Panc1 (cell line): ENCODE data around the gene ALS2CL. TPM values are rescaled to one million over a fixed set of nuclear protein-coding genes. Genes with fewer than 3 reads are reported as not detected.

ENCODE experiments used
- ATAC-seq: fragments of 200-7000 bp; cut with Tn5 transposase; 2 replicates; pipeline ENCODE4 v1.9.1; 2020; ENCODE audit warnings: mild to moderate bottlenecking, moderate library complexity
- BruUV-seq: library from RNA; stranded (reverse); fragments of 400-500 nt; replicated peaks from 2 replicates; lab custom pipeline; 2021; lab: Mats Ljungman, UMichigan
- CTCF ChIA-PET: fragments of 300-600 bp; sonication (Branson Sonifier 250); formaldehyde crosslinking; loops from one replicate; lab custom pipeline; 2022; ENCODE audit warnings: antibody characterized with exemption; lab: Charles Lee
- POLR2A ChIA-PET: fragments of 300-600 bp; sonication (Branson Sonifier 250); formaldehyde crosslinking; loops from one replicate; lab custom pipeline; 2022; ENCODE audit warnings: antibody characterized with exemption; lab: Charles Lee
- DNase-seq: peaks from one replicate; pipeline ENCODE4 v3.0.0-alpha.2; 2010; ENCODE audit warnings: low read depth, low spot score
- H3K27ac ChIP-seq: 2 replicates; pipeline ENCODE4 v1.5.1; 2011; ENCODE audit warnings: mild to moderate bottlenecking, low read length, inconsistent platforms
- H3K27me3 ChIP-seq: fragments of 200-500 bp; sonication (Bioruptor generic); 2 replicates; pipeline ENCODE4 v1.6.0; 2014; ENCODE audit warnings: low read length, inconsistent platforms; ENCODE audit not compliant: control insufficient read depth, insufficient read depth
- H3K36me3 ChIP-seq: fragments of 200-500 bp; sonication (Bioruptor generic); 2 replicates; pipeline ENCODE4 v1.5.1; 2014; ENCODE audit warnings: inconsistent platforms, mild to moderate bottlenecking, low read length, moderate library complexity; ENCODE audit not compliant: control insufficient read depth, insufficient read depth
- H3K4me1 ChIP-seq: 2 replicates; pipeline ENCODE4 v1.5.1; 2011; ENCODE audit warnings: inconsistent platforms, mild to moderate bottlenecking, low read length, moderate library complexity; ENCODE audit not compliant: control insufficient read depth, insufficient read depth
- H3K4me3 ChIP-seq, 2 experiments: 2 replicates each; pipeline ENCODE4 v1.5.1; 2011 to 2012; ENCODE audit warnings: low read depth in 2 of 2, low read length in 2 of 2, mild to moderate bottlenecking in 2 of 2, inconsistent platforms in 1 of 2, moderate library complexity in 1 of 2
- H3K9me3 ChIP-seq: fragments of 200-500 bp; sonication (Bioruptor generic); 2 replicates; pipeline ENCODE4 v1.5.1; 2014; ENCODE audit warnings: low read depth, mild to moderate bottlenecking, inconsistent platforms, low read length, moderate library complexity; ENCODE audit not compliant: control insufficient read depth, insufficient read depth
- CTCF ChIP-seq: fragments of 450-650 bp; IDR thresholded peaks from 2 replicates; pipeline ENCODE4 v1.5.1; 2017; ENCODE audit warnings: mild to moderate bottlenecking
- POLR2AphosphoS5 ChIP-seq: IDR thresholded peaks from 2 replicates; pipeline ENCODE4 v1.6.1; 2012; ENCODE audit warnings: mild to moderate bottlenecking, low read depth, low read length, moderate library complexity
- REST ChIP-seq, 2 experiments: IDR thresholded peaks; 2 replicates each; pipeline ENCODE4 v1.6.1; 2011 to 2012; ENCODE audit warnings: low read depth in 2 of 2, control low read depth in 1 of 2, low read length in 1 of 2, mild to moderate bottlenecking in 1 of 2, moderate library complexity in 1 of 2; ENCODE audit not compliant: insufficient read depth in 1 of 2
- SIN3A ChIP-seq: IDR thresholded peaks from 2 replicates; pipeline ENCODE4 v1.6.1; 2012; ENCODE audit warnings: low read depth, mild to moderate bottlenecking, low read length, moderate library complexity, borderline replicate concordance; ENCODE audit not compliant: insufficient read depth
- TCF7L2 ChIP-seq: IDR thresholded peaks from 2 replicates; pipeline ENCODE4 v1.6.1; 2011; ENCODE audit warnings: mild to moderate bottlenecking, low read depth, low read length, inconsistent platforms
- in situ Hi-C: cut with HindIII; loops from 2 replicates; pipeline ENCODE4 v1.10.0; 2016; ENCODE audit warnings: low sequenced_read_pairs, low pct_unique_long_range_greater_than_20kb
- intact Hi-C: fragments of 100-400 bp; cut with micrococcal nuclease; formaldehyde crosslinking; loops from one replicate; pipeline ENCODE4 v1.10.0; 2022; ENCODE audit not compliant: unreplicated experiment
- total RNA-seq: library from RNA; stranded (reverse); gene quantifications from one replicate; pipeline ENCODE4 v1.2.1, GENCODE V29; 2021; ENCODE audit not compliant: unreplicated experiment

The ALS2CL gene
- total RNA-seq, 1 experiment from 2014 or later = 2.7 TPM

- no peak overlapping the region for H3K27ac ChIP-seq
- H3K36me3 ChIP-seq = no peaks in the 10 kb centered on the region
- no peak for ATAC-seq
- TF ChIP-seq CTCF (no peak), TCF7L2 (no peak), POLR2AphosphoS5 (no peak), REST (IDR thresholded peaks at IDR 0.05; ENCODE audit: insufficient read depth in 1 of 2, low read depth in 2 of 2, low read length in 1 of 2) (no peak), SIN3A (no peak)
- H3K27me3 ChIP-seq = no peaks in the 10 kb centered on the region
- H3K4me3 ChIP-seq = no peak overlapping the region
- DNase-seq = no peak
- H3K4me1 ChIP-seq = no peaks in the 10 kb centered on the region
- POLR2A ChIA-PET = interaction anchor here (0.6 kb wide), 1 partner anchor 226 kb away, joined by 3 read pairs; no protein-coding TSS in a partner anchor
- no peaks in the 10 kb centered on the region for H3K9me3 ChIP-seq
- intact Hi-C loops = no loop called here
- in situ Hi-C loops = no loop called here
- BruUV-seq = no TSS peak
- CTCF ChIA-PET = no interaction called here
These were observed 30.9 kb upstream of the ALS2CL start for GRCh38 chr3:46724424-46724823.

- in situ Hi-C loops = no loop called here
- H3K27me3 ChIP-seq = no peaks in the 10 kb centered on the region
- no peaks in the 10 kb centered on the region for H3K36me3 ChIP-seq
- no peaks in the 10 kb centered on the region for H3K9me3 ChIP-seq
- no peak overlapping the region for H3K4me3 ChIP-seq
- CTCF ChIA-PET = no interaction called here
- ATAC-seq (no peak), DNase-seq (no peak)
- BruUV-seq = no TSS peak
- intact Hi-C loops = no loop called here
- no peak for TF ChIP-seq CTCF
- no peak for TF ChIP-seq REST (IDR thresholded peaks at IDR 0.05; ENCODE audit: insufficient read depth in 1 of 2, low read depth in 2 of 2, low read length in 1 of 2)
- TF ChIP-seq POLR2AphosphoS5 = no peak
- no peak for TF ChIP-seq SIN3A
- no peak for TF ChIP-seq TCF7L2
- no peaks in the 10 kb centered on the region for H3K4me1 ChIP-seq
- no peak overlapping the region for H3K27ac ChIP-seq
- POLR2A ChIA-PET = no interaction called here
These were observed 29.0 kb upstream of the ALS2CL start for GRCh38 chr3:46722443-46722842.
